22Rv1 (cell line): ENCODE results near the gene MAN1C1.

ENCODE experiments used
- H3K27ac ChIP-seq: fragments of 450-650 bp; 2 replicates; pipeline ENCODE4 v1.5.1; 2017
- ZFX ChIP-seq: fragments of 450-650 bp; IDR thresholded peaks from 2 replicates; pipeline ENCODE4 v1.6.1; 2017; ENCODE audit warnings: antibody characterized with exemption, borderline replicate concordance
- TF ChIP-seq, protein P1 (sequence below): fragments of 450-650 bp; IDR thresholded peaks from 2 replicates; pipeline ENCODE4 v1.5.1; 2017; ENCODE audit warnings: mild to moderate bottlenecking

The MAN1C1 gene

DNA sequence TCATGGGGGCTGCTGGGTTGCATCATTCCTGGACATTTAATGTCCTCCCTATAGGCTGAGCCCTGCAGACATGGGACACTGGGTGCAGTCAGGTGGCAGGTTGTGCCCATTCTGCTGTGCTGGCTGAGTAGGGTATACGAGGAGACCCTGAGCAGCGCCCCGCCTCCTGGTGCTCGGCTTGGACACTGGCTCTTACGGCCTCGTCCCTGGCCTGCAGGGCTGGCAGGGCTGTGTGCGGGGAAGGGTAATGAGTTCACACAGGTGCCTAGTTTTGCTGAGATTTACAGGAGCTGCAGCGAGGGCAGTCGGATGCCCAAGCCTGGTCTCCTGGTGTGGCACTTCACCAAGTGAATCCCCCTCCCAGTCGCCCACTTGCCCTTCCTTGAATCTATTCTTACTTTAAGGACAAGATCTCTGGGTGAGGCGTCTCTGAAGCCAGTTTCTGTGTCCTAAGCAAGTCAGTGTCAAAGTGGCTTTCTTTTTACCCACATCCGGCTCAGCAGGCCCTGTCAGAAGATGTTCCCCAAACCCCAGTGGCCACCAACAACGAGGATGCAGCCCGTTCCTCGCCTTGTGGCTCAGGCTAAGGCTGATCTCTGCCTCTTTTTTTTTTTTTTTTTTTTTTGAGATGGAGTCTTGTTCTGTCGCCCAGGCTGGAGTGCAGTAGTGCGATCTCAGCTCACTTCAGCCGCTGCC is 73.2 kb downstream of the MAN1C1 start:
- no peak overlapping the region for H3K27ac ChIP-seq
- TF ChIP-seq ZFX = no peak
- TF ChIP-seq, protein P1, sequence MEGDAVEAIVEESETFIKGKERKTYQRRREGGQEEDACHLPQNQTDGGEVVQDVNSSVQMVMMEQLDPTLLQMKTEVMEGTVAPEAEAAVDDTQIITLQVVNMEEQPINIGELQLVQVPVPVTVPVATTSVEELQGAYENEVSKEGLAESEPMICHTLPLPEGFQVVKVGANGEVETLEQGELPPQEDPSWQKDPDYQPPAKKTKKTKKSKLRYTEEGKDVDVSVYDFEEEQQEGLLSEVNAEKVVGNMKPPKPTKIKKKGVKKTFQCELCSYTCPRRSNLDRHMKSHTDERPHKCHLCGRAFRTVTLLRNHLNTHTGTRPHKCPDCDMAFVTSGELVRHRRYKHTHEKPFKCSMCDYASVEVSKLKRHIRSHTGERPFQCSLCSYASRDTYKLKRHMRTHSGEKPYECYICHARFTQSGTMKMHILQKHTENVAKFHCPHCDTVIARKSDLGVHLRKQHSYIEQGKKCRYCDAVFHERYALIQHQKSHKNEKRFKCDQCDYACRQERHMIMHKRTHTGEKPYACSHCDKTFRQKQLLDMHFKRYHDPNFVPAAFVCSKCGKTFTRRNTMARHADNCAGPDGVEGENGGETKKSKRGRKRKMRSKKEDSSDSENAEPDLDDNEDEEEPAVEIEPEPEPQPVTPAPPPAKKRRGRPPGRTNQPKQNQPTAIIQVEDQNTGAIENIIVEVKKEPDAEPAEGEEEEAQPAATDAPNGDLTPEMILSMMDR = no peak

DNA sequence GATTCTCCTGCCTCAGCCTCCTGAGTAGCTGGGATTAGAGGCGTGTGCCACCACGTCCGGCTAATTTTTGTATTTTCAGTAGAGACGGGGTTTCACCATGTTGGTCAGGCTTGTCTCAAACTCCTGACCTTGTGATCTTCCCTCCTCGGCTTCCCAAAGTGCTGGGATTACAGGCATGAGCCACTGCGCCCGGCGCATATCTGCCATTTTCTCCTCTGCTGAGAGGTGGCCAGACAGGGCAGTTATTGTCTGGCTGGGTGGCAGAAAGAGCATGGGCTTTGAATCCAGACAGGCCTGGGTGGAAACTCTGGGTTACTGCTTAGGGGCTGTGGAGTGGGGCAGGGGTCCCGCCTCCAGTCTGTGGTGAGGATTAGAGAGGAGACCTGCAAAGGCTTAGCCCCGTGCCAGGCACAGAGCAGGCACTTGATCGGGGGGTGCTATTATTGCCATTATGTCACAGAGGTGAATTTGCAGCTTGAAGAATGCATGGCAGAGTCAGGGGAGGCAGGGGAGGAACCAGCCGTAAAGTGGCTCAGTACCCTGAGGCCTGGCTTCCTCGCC is 73.9 kb downstream of the MAN1C1 start:
- no peak overlapping the region for H3K27ac ChIP-seq
- TF ChIP-seq, protein P1 = no peak
- TF ChIP-seq ZFX = no peak

DNA sequence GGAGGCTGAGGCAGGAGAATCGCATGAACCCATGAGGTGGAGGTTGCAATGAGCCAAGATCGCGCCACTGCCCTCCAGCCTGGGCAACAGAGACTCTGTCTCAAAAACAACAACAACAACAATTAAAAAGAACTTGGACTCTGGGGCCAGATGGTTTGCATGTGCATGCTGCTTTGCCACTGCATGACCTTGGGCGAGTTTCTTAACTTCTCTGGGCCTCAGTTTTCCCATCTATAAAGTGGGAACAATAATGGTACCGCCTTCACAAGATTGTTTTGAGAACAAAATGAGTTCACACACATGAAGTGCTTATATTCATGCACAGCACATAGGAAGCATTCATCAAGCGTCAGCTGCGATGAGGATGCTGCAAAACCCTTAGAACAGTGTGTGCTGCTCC is 74.6 kb downstream of the MAN1C1 start:
- TF ChIP-seq, protein P1 = no peak
- TF ChIP-seq ZFX = no peak
- no peak overlapping the region for H3K27ac ChIP-seq

DNA sequence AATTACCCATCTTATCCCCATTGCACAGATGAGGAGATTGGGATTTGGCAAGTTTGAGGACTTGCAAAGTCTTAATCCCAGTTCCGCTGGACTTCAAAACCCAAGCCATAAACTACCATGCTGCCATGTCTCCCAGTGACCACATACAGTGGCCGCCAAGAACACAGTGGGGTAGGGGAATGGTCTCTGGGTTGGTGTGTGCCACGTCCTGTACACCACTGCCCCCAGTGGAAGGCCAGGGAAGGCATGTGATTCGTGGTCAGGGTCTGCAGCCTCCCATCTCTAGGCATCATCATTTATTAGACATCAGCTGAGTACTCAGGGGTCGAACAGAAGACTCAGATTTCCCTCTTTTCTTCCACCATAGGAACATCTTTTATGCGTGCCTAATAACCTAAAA is 76.0 kb downstream of the MAN1C1 start:
- TF ChIP-seq, protein P1 = peak; percentile 72
- TF ChIP-seq ZFX = no peak
- H3K27ac ChIP-seq = no peak overlapping the region

DNA sequence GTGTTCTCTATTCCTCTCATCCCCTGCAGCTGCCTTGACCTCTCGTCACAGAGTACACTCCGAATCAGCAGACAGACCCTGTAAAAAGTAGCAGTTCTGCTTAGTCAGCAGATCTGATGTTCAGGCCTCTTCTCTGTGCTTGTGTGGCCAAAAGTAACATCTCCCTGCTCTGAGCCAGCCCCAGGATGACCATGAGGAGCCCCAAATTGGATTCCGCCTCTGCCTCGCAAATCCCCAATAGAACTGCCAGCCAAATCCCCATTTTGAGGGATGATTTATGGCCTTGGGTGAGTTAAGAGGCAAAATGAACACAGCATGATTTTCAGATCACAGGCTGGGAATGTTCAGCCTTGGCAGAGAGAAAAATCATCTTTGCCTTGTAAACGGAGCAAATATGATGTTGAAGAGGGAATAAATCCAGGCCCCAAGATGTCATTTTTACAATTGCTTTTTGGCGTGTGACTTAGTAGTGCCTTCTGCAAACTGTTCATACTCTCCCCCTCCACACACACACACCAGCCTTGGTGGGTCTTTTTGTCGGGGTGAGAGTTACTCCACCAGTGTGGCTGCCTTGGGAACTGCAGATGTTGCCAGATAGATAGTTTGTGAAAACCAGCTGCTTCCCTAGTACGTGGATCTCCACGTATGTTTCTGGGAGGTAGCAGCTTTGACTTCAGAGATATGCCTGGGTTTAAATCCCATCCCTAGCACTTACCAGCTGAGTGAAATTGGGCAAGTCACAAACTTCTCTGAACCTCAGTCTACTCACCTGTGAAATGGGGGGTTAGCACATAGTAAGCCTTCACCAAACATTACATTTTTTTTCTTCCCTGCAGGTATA is 77.8 kb downstream of the MAN1C1 start:
- H3K27ac ChIP-seq = no peak overlapping the region

DNA sequence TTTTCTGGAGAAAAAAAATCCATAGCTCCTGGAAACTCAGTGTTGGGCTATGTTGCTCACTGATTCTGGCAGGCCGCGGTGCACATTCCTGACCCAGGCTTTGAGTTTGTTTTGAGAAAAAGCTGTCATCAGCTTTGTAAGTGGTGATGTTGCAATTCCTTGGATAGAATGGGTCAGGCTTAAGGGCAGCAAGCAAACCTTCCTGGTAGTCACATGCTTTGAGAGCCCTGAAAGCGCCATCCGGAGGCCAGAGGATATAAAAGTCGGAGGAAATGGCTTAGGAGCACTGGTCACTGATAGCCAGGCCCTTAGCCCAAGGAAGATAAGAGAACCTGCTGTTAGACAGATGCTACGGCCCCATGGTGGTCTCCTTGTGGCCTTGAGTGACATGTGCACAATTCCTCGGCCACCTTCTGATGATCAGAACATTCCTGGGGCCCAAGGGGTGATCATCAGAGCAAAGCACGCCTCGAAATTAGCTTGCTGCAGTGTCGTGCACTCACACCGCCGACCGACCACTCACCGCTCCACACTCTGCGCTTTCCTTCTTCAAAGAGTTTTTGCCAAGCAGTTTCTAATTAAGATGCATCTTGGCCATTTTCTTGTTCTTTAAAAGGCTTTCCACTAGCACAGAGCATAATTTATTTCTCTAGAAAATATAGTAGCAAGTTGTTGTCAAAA is 78.6 kb downstream of the MAN1C1 start:
- TF ChIP-seq, protein P1 = no peak
- no peak for TF ChIP-seq ZFX
- H3K27ac ChIP-seq = no peak overlapping the region

More for the DNA sequence above, 77.8 kb downstream of the MAN1C1 start:
- no peak for TF ChIP-seq ZFX
- TF ChIP-seq, protein P1 = no peak
